ACC112 (cell line): ENCODE data around the gene HOXD8.

Experiments
- H2AFZ ChIP-seq: fragments of 200-600 bp; sonication (generic); one replicate; pipeline ENCODE4 v1.6.0; 2017; ENCODE audit warnings: antibody characterized with exemption, low read length; ENCODE audit not compliant: unreplicated experiment
- H3K27ac ChIP-seq: fragments of 200-600 bp; sonication (generic); 2 replicates; pipeline ENCODE4 v1.5.1; 2014; ENCODE audit warnings: low read depth, mild to moderate bottlenecking, antibody characterized with exemption, low read length, moderate library complexity
- H3K27me3 ChIP-seq: fragments of 200-600 bp; sonication (generic); 2 replicates; pipeline ENCODE4 v1.6.1; 2014; ENCODE audit warnings: mild to moderate bottlenecking, antibody characterized with exemption, low read length, moderate library complexity, mixed read lengths; ENCODE audit not compliant: insufficient read depth
- H3K36me3 ChIP-seq: fragments of 200-600 bp; sonication (generic); 2 replicates; pipeline ENCODE4 v1.6.1; 2016; ENCODE audit warnings: mild to moderate bottlenecking, antibody characterized with exemption, low read length, moderate library complexity, mixed read lengths; ENCODE audit not compliant: insufficient read depth
- H3K4me1 ChIP-seq: fragments of 200-600 bp; sonication (generic); one replicate; pipeline ENCODE4 v1.6.1; 2016; ENCODE audit warnings: low read length, mixed read lengths; ENCODE audit not compliant: insufficient read depth, unreplicated experiment, control insufficient read depth
- H3K4me3 ChIP-seq: fragments of 200-600 bp; sonication (generic); 2 replicates; pipeline ENCODE4 v1.5.1; 2014; ENCODE audit warnings: mild to moderate bottlenecking, low read depth, low read length
- H3K79me2 ChIP-seq: fragments of 200-600 bp; sonication (generic); one replicate; pipeline ENCODE4 v1.6.0; 2016; ENCODE audit warnings: low read length; ENCODE audit not compliant: control insufficient read depth, unreplicated experiment, insufficient read depth

The HOXD8 gene

GRCh38 chr2:176160251-176160985 lies 30.9 kb downstream of the HOXD8 start:
- no peaks in the 10 kb centered on the region for H3K27me3 ChIP-seq
- peak overlapping the region; percentile 76 for H3K4me3 ChIP-seq
- H3K4me1 ChIP-seq: peaks cover 7% of the 10 kb centered on the region
- peak overlapping the region; percentile 54 for H2AFZ ChIP-seq
- no peaks in the 10 kb centered on the region for H3K36me3 ChIP-seq
- H3K27ac ChIP-seq: no peak overlapping the region
- H3K79me2 ChIP-seq: no peaks in the 10 kb centered on the region

- Histone ChIP-seq H3K27ac (no peak overlapping the region), H3K4me1 (peaks cover 7% of the 10 kb centered on the region), H3K4me3 (peak overlapping the region; percentile 76), H3K79me2 (no peaks in the 10 kb centered on the region), H3K27me3 (no peaks in the 10 kb centered on the region), H3K36me3 (no peaks in the 10 kb centered on the region), H2AFZ (peak overlapping the region; percentile 86)
These were observed 31.7 kb downstream of the HOXD8 start for GRCh38 chr2:176160986-176161824.

DNA sequence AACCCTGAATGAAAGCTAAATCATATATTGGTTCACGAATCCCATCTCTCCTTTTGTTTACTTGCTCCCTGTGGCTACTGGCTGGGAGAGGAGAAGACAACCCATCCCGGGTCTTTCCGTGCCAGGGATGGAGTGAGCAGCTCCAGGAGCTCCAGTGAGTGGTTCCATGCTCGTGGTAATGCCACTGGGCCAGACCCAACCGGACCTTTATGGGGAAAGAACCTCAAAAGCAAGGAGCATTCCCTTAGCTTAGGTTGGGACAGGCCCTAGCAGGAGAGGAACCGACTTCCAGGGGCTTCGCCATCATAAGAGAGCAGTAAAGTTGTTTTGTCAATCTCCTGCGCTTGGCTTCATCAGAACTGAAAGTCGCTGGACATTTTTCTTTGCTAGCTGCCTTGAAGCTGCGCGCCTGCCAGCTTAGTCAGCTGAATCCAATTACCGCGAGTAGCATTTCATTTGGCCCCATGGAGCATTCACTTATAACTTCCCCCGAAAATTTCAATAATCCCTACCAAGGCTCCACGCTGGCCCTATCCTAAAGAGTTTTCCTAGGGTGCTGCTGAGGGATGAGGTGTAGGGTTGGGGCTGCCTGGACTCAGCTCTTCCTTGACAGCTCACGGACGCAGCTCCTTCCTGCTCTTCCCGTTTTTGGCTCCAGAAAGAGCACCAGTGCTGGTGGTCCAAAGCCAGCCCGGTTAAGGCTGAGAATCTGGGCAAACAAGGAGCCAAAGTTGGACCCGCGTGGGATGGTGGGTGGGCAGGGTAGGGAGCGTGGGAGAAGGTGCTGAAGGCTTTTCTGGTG lies 32.5 kb downstream of the HOXD8 start:
- no peak overlapping the region for H3K27ac ChIP-seq
- H3K4me3 ChIP-seq: peak overlapping the region; percentile 76
- H3K36me3 ChIP-seq: no peaks in the 10 kb centered on the region
- no peaks in the 10 kb centered on the region for H3K79me2 ChIP-seq
- H3K27me3 ChIP-seq: no peaks in the 10 kb centered on the region
- H3K4me1 ChIP-seq: peaks cover 7% of the 10 kb centered on the region
- peak overlapping the region; percentile 86 for H2AFZ ChIP-seq

DNA sequence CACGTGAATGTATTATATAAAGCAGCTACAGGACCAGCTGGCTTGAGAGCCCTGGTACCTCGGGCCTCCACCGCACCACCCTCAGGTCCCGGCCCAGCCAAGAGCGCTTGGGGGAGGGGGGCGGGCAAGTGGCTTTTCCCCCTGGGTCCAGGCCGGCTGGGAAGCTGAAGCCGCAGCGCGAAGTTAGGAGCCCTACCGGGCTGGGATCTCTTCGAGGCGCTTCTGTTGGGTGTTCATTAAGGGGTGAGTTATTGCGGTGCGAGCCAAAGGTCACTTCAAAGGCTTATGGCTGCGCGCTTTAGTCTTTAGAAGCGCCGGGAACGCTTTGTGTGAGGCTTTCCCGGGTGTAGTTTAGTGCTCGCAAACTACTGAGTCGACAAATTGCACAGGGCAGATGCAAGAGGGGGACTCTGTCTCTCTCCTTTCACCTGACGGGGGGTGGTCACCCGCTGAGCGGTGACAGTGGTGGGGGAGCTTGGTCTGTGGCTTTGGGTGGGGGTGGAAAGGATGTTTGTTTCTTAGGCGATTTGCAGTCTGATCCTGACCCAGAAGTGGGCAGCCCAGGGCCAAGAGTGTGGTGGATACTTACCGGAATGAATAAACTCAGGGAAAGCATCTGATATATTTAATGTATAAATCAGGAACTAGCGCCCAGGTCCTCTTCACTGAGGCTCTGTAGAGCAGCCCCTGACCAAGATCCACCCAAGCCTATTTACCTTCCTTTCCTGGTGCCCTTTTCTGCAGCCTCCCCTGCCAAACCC lies 33.6 kb downstream of the HOXD8 start:
- no peaks in the 10 kb centered on the region for H3K36me3 ChIP-seq
- no peak overlapping the region for H3K4me3 ChIP-seq
- H3K27ac ChIP-seq: no peak overlapping the region
- no peaks in the 10 kb centered on the region for H3K79me2 ChIP-seq
- H2AFZ ChIP-seq: no peak overlapping the region
- peaks cover 7% of the 10 kb centered on the region for H3K4me1 ChIP-seq
- H3K27me3 ChIP-seq: no peaks in the 10 kb centered on the region

DNA sequence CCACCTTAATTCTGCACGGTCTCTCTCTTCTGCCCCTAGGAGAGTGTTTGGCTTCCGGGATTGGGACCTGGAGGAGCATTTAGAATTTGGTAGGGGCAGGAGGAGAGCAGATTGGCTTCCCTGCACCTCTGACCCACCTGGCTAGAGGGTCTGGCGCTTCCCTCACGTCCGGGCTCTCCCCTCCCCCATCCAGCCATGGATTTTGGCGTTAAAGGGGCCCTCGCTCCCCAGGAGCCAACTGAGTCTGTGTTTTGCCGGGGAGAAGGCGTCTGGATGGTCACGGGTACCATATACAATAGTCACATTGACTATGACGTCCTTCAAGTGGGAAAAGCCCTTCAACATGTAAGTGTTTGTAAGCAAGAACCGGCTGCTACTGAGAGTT lies 34.2 kb downstream of the HOXD8 start:
- Histone ChIP-seq H2AFZ (no peak overlapping the region), H3K4me1 (peaks cover 7% of the 10 kb centered on the region), H3K27me3 (no peaks in the 10 kb centered on the region), H3K4me3 (no peak overlapping the region), H3K36me3 (no peaks in the 10 kb centered on the region), H3K27ac (no peak overlapping the region), H3K79me2 (no peaks in the 10 kb centered on the region)

DNA sequence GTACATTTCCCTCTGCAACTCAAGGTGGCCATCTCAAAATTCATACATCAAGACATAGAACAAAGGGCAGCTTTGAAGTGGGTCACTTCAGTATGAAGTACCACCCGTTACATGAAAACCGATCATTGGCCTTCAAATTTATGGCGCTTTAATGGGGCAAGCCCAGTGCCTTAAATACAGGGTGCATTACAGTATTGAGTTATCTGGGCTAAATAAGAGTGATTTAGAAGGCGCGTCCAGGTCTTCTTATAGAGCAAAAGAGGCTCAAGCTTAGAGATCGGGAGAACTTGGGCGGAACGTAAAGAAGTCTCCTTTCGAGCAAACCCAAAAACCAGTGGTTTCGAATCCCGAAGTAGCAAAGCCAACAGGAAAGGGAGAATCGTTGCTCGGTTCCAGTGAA lies 34.7 kb downstream of the HOXD8 start:
- H3K27ac ChIP-seq: no peak overlapping the region
- H3K79me2 ChIP-seq: no peaks in the 10 kb centered on the region
- H3K36me3 ChIP-seq: no peaks in the 10 kb centered on the region
- peaks cover 7% of the 10 kb centered on the region for H3K4me1 ChIP-seq
- no peak overlapping the region for H3K4me3 ChIP-seq
- H2AFZ ChIP-seq: no peak overlapping the region
- H3K27me3 ChIP-seq: no peaks in the 10 kb centered on the region

- Histone ChIP-seq H3K27me3 (no peaks in the 10 kb centered on the region), H2AFZ (no peak overlapping the region), H3K36me3 (no peaks in the 10 kb centered on the region), H3K4me1 (peaks cover 7% of the 10 kb centered on the region), H3K4me3 (no peak overlapping the region), H3K79me2 (no peaks in the 10 kb centered on the region), H3K27ac (no peak overlapping the region)
These were observed 35.3 kb downstream of the HOXD8 start for GRCh38 chr2:176164611-176165369.

DNA sequence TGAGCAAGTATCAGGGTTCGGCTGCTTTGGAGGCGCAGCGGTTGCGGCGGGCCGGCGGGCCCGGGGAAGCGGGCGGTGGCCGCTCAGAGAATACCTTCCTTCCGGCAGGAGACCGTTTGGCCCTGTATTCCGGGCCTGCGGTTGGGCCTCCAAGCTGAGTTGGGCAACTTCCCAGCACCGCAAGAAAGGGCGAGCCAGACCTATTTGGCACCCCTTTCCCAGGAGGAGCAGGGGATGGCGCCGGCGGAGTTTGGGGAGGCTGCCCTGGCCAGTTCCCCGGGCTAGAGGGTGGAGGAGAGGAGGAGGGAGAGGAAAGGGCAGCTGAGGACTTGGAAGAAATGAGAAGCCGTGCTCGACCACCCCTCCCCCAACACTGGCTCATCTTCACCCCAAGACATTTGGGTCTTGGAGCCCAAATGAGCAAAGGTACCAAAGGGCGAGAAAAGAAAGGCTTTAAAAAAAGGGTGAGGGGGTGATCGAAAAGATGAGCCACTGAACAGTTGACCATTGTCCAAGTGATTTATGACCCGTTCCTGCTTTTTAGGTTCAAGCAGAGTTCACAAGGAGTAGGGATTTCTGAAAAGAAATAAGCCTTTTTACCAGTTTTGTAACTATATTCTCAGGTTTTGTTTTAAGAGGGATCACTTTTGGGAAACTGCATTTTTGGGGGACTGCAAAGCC lies 36.0 kb downstream of the HOXD8 start:
- Histone ChIP-seq H3K27me3 (no peaks in the 10 kb centered on the region), H2AFZ (no peak overlapping the region), H3K27ac (no peak overlapping the region), H3K79me2 (no peaks in the 10 kb centered on the region), H3K36me3 (no peaks in the 10 kb centered on the region), H3K4me1 (peaks cover 7% of the 10 kb centered on the region), H3K4me3 (no peak overlapping the region)

GRCh38 chr2:176166272-176166671 lies 36.8 kb downstream of the HOXD8 start:
- Histone ChIP-seq H3K79me2 (no peaks in the 10 kb centered on the region), H3K27me3 (no peaks in the 10 kb centered on the region), H3K4me3 (no peak overlapping the region), H3K27ac (no peak overlapping the region), H3K36me3 (no peaks in the 10 kb centered on the region), H3K4me1 (peaks cover 6% of the 10 kb centered on the region), H2AFZ (no peak overlapping the region)
